ENCODE measurements around the gene TRIM38. TPM values are rescaled to one million over a fixed set of nuclear protein-coding genes. Genes with fewer than 3 reads are reported as not detected.
A peak's percentile ranks its signal among the peaks of the same experiment; 100 is the strongest.

The TRIM38 gene
- total RNA-seq, 2 donors from 2014 or later, result 8.7 to 12.0 TPM

DNA sequence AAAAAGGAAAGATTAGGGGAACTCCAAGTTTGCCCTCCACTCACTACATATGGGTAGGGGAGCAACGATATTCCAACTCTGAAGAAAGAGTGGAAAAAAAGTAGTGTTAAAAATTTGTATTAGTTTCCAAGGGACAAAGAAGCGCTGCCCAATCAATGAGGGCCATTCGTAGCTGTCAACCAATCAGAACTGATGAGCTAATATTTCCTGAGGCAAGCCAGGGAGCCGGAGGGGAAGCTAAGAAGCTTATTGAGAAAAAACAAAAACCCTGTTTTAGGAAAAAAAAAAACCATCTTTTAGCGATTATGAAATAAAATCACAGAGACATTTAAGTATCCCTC, 59.5 kb downstream of the TRIM38 start:
- Histone ChIP-seq H3K27me3 (replicated peaks; ENCODE audit: insufficient read depth) (no peaks in the 10 kb centered on the region), H3K27ac (peak overlapping the region; percentile 94 to 97), H3K36me3 (no peaks in the 10 kb centered on the region), H3K4me1 (replicated peaks) (no peaks in the 10 kb centered on the region), H3K4me3 (peak overlapping the region; percentile 48 to 65), H3K9me3 (no peaks in the 10 kb centered on the region)
- intact Hi-C loops (cut with DNase I), result no loop called here
- peak; percentile 50 for DNase-seq (ENCODE audit: low spot score)
- TF ChIP-seq, protein P1, sequence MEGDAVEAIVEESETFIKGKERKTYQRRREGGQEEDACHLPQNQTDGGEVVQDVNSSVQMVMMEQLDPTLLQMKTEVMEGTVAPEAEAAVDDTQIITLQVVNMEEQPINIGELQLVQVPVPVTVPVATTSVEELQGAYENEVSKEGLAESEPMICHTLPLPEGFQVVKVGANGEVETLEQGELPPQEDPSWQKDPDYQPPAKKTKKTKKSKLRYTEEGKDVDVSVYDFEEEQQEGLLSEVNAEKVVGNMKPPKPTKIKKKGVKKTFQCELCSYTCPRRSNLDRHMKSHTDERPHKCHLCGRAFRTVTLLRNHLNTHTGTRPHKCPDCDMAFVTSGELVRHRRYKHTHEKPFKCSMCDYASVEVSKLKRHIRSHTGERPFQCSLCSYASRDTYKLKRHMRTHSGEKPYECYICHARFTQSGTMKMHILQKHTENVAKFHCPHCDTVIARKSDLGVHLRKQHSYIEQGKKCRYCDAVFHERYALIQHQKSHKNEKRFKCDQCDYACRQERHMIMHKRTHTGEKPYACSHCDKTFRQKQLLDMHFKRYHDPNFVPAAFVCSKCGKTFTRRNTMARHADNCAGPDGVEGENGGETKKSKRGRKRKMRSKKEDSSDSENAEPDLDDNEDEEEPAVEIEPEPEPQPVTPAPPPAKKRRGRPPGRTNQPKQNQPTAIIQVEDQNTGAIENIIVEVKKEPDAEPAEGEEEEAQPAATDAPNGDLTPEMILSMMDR (IDR thresholded peaks at IDR 0.05), result no peak
- TF ChIP-seq POLR2A (IDR thresholded peaks at IDR 0.05), result no peak
- TF ChIP-seq POLR2AphosphoS5 (IDR thresholded peaks at IDR 0.05), result peak; percentile 24
- WGBS, result under 1% methylated on average over 5 of the region's 5 CpGs

DNA sequence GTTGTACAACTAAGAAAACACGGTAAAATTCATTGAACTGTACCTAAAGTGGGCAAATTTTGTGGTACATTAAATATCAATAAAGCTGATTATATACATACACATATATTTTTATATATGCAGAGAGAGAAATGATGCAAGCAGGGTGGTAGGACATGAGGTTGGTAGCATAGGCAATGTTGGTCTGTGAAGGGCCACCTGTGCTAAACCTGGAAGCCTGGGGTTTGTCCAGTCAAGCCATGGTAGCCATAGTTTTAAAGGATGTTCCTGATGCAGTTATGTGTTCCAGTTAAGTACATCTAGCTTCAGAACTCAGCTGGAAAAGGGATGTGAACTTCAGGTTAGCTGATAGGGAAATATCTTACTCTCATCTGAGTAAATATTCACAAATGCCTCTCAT, 60.1 kb downstream of the TRIM38 start:
- Histone ChIP-seq H3K9me3 (no peaks in the 10 kb centered on the region), H3K27me3 (replicated peaks; ENCODE audit: insufficient read depth) (no peaks in the 10 kb centered on the region), H3K36me3 (no peaks in the 10 kb centered on the region), H3K27ac (peak overlapping the region; percentile 94 to 97), H3K4me3 (no peak overlapping the region), H3K4me1 (replicated peaks) (no peaks in the 10 kb centered on the region)
- TF ChIP-seq, protein P1 (IDR thresholded peaks at IDR 0.05), result no peak
- no peak for TF ChIP-seq POLR2A (IDR thresholded peaks at IDR 0.05)
- no peak for TF ChIP-seq POLR2AphosphoS5 (IDR thresholded peaks at IDR 0.05)
- DNase-seq (ENCODE audit: low spot score), result no peak
- intact Hi-C loops (cut with DNase I), result no loop called here
- WGBS, result 27% methylated on average over 1 of the region's 1 CpG

DNA sequence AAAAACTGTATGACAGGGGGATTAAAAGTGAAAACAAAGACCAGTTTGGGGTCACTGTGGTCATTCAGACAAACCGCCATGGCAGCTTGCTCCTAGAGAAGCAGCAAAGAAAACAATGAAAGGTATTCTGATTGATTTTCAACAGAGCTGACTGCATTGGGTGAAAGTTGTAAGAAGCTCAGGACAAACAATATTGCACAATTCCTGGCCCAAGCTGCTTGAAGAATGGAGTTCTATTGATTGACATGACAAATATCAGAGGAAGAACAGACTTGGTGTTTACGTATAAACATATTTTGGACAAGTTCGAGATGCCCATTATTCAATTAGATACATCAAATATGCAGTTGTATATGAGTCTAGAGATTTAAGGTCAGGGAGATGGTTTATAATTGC, 62.0 kb downstream of the TRIM38 start:
- no peak overlapping the region for H3K4me3 ChIP-seq
- no peaks in the 10 kb centered on the region for H3K27me3 ChIP-seq (replicated peaks; ENCODE audit: insufficient read depth)
- H3K4me1 ChIP-seq (replicated peaks), result no peaks in the 10 kb centered on the region
- WGBS, result 98% methylated on average over 3 of the region's 3 CpGs
- TF ChIP-seq POLR2A (IDR thresholded peaks at IDR 0.05), result no peak
- TF ChIP-seq POLR2AphosphoS5 (IDR thresholded peaks at IDR 0.05), result no peak
- intact Hi-C loops (cut with DNase I), result loop anchor here (5.0 kb wide), 1 partner anchor 173 kb away; a partner anchor contains a TSS
- no peaks in the 10 kb centered on the region for H3K9me3 ChIP-seq
- H3K27ac ChIP-seq, result peak overlapping the region; percentile 88 to 91
- no peaks in the 10 kb centered on the region for H3K36me3 ChIP-seq
- no peak for DNase-seq (ENCODE audit: low spot score)

DNA sequence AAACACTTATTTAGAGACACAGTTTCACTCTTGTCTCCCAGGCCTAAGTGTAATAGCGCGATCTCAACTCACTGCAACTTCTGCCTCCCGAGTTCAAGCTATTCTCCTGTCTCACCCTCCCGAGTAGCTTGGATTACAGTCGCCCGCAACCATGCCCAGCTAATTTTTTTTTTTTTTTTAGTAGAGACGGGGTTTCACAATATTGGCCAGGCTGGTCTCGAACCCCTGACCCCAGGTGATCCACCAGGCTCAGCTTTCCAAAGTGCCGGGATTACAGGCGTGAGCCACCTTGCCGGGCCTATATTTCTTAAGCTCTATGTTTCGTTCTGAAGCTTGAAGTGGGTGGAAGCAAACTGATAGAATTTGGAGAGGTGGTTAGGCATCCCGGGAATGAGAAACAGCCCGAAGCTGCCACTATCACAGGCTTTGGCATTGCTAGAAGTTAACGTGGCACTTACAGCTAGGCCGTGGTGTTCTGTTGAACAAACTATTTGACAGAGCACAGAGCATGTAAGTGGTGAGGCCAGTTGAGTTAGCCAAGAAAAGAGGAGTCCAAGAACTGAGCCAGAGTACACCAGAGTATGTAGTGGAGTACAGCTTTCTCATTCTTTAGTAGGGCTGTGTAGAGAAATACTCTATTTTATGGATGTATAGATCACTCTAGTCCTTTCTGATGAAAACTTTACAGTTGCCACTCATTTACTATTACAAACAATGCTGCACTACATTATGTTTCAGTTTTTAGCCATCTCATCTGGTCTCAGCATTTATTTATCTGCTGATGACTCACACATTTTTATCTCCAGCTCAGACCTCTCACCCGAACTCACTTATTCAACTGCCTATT, 62.7 kb downstream of the TRIM38 start:
- Histone ChIP-seq H3K27me3 (replicated peaks; ENCODE audit: insufficient read depth) (no peaks in the 10 kb centered on the region), H3K4me1 (replicated peaks) (no peaks in the 10 kb centered on the region), H3K9me3 (no peaks in the 10 kb centered on the region), H3K36me3 (no peaks in the 10 kb centered on the region), H3K27ac (peak overlapping the region; percentile 88 to 91), H3K4me3 (peak overlapping the region in 1 of 2 donors; percentile 67)
- 80% methylated on average over 17 of the region's 17 CpGs for WGBS
- intact Hi-C loops (cut with DNase I), result loop anchor here (5.0 kb wide), 1 partner anchor 172 kb away; a partner anchor contains a TSS
- peak; percentile 75 for TF ChIP-seq POLR2AphosphoS5 (IDR thresholded peaks at IDR 0.05)
- no peak for TF ChIP-seq POLR2A (IDR thresholded peaks at IDR 0.05)
- TF ChIP-seq, protein P1 (IDR thresholded peaks at IDR 0.05), result no peak
- peak; percentile 42 for DNase-seq (ENCODE audit: low spot score)

DNA sequence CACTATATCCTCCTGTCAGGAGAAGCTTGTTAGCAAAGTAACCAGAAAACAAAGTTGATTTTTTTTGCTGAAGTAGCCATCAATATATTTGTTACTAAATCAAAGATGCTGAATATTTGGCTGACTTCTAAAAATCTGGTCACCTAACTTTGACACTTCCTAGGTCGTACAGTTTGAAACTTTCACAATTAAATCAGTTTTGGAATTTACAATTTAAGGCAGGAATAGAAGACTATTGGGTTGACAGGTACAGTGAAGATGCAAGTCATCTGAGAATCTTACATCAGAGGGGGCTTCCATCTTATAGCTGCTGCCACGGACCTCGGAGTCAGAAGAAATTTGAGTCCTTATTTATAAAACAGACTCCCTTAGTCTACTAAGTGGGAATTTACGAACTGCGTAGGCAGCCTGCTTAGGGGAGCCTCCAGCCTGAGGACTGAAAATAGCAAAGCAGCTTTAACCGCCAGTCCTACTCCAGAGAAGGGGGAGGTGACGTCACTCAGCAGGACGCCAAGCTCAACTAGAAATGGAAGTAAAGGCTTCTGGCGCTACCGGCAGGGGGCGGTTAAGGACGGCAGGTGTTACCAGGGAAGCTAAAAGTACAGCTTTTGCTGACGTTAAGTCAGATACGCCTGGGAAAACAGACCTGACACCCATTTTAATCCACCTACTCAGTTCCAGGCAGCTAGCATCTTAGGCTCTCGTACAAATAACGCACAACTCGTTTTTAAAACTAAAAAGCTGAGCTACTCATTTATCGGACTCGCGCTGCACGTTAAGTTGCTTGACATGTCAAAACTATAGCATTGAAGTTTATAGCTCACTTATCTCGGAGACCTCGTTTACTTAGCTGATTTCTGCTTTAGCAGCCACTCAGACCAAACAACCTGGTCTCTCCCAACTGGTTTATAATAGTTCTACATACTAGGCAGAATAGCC, 63.6 kb downstream of the TRIM38 start:
- Histone ChIP-seq H3K4me1 (replicated peaks) (no peaks in the 10 kb centered on the region), H3K4me3 (peak overlapping the region; percentile 55 to 67), H3K27ac (peak overlapping the region; percentile 88 to 91), H3K9me3 (no peaks in the 10 kb centered on the region), H3K27me3 (replicated peaks; ENCODE audit: insufficient read depth) (no peaks in the 10 kb centered on the region), H3K36me3 (no peaks in the 10 kb centered on the region)
- DNase-seq (ENCODE audit: low spot score), result peak; percentile 94
- TF ChIP-seq POLR2AphosphoS5 (IDR thresholded peaks at IDR 0.05), result peak; percentile 93
- TF ChIP-seq, protein P1 (IDR thresholded peaks at IDR 0.05), result peak; percentile 82 to 97 (median 90)
- TF ChIP-seq POLR2A (IDR thresholded peaks at IDR 0.05), result peak; percentile 34
- intact Hi-C loops (cut with DNase I), result loop anchor here (5.0 kb wide), 1 partner anchor 171 kb away; a partner anchor contains a TSS
- WGBS, result under 1% methylated on average over 23 of the region's 23 CpGs

Data from prostate gland (tissue), 2 donors.